Fibroblast of lung (primary cell): ENCODE data around the gene HOXB5. TPM values are rescaled to one million over a fixed set of nuclear protein-coding genes. Genes with fewer than 3 reads are reported as not detected.

Source experiments
- DNase-seq, 2 donors: peaks; one replicate each; pipeline versions ENCODE4 v3.0.0 to v3.0.0-alpha.2; 2010; ENCODE audit warnings: low read depth in 2 of 2
- H2AFZ ChIP-seq: 2 replicates; pipeline ENCODE4 v1.5.1; 2012; ENCODE audit warnings: low read length, control low read depth, inconsistent platforms
- H3K27ac ChIP-seq: 2 replicates; pipeline ENCODE4 v1.5.1; 2011; ENCODE audit warnings: low read length, control low read depth; ENCODE audit not compliant: insufficient read depth
- H3K27me3 ChIP-seq: 2 replicates; pipeline ENCODE4 v1.5.1; 2011; ENCODE audit warnings: mild to moderate bottlenecking, low read length; ENCODE audit not compliant: control insufficient read depth, insufficient read depth
- H3K36me3 ChIP-seq: 2 replicates; pipeline ENCODE4 v1.5.1; 2011; ENCODE audit warnings: low read length; ENCODE audit not compliant: control insufficient read depth, insufficient read depth
- H3K4me1 ChIP-seq: 2 replicates; pipeline ENCODE4 v1.5.1; 2011; ENCODE audit warnings: low read length; ENCODE audit not compliant: control insufficient read depth, insufficient read depth; ENCODE audit errors: extremely low read depth
- H3K4me2 ChIP-seq: 2 replicates; pipeline ENCODE4 v1.5.1; 2011; ENCODE audit warnings: low read length, control low read depth; ENCODE audit not compliant: insufficient read depth; ENCODE audit errors: extremely low read depth
- H3K4me3 ChIP-seq, 4 experiments: fragments of 200-600 bp in 1 of 4; sonication (generic) in 1 of 4; replicated peaks in 1 of 4; 2 replicates each; pipeline ENCODE4 v1.5.1; 2011 to 2016; ENCODE audit warnings: low read length in 4 of 4, low read depth in 3 of 4, mild to moderate bottlenecking in 3 of 4, control low read depth in 2 of 4, inconsistent platforms in 1 of 4, mixed read lengths in 1 of 4; ENCODE audit not compliant: insufficient read depth in 1 of 4; ENCODE audit errors: control extremely low read depth in 1 of 4
- H3K79me2 ChIP-seq: 2 replicates; pipeline ENCODE4 v1.5.1; 2012; ENCODE audit warnings: mild to moderate bottlenecking, low read length, inconsistent platforms; ENCODE audit not compliant: control insufficient read depth, insufficient read depth
- H3K9ac ChIP-seq: 2 replicates; pipeline ENCODE4 v1.5.1; 2011; ENCODE audit warnings: mild to moderate bottlenecking, low read length, control low read depth; ENCODE audit not compliant: insufficient read depth
- H3K9me3 ChIP-seq: 2 replicates; pipeline ENCODE4 v1.5.1; 2012; ENCODE audit warnings: low read depth, low read length; ENCODE audit not compliant: control insufficient read depth, insufficient read depth
- H4K20me1 ChIP-seq: 2 replicates; pipeline ENCODE4 v1.5.1; 2011; ENCODE audit warnings: low read length; ENCODE audit not compliant: control insufficient read depth, insufficient read depth; ENCODE audit errors: extremely low read depth
- CTCF ChIP-seq, 2 donors: IDR thresholded peaks in 1 of 2; conservative IDR thresholded peaks in 1 of 2; 1 replicate in 1 of 2; 2 replicates in 1 of 2; pipeline ENCODE4 v1.5.1; 2011 to 2012; ENCODE audit warnings: low read length in 2 of 2, control low read depth in 1 of 2, inconsistent platforms in 1 of 2, low read depth in 1 of 2, mild to moderate bottlenecking in 1 of 2
- EZH2 ChIP-seq: IDR thresholded peaks from 2 replicates; pipeline ENCODE4 v1.5.1; 2012; ENCODE audit warnings: low read length, control low read depth, mild to moderate bottlenecking; ENCODE audit errors: missing control alignments
- polyA plus RNA-seq, 2 donors: library from polyadenylated mRNA; depleted of rRNA in 1 of 2; stranded (reverse) in 1 of 2; unstranded in 1 of 2; fragments of >200 nt; gene quantifications; 2 replicates each; pipeline ENCODE4 v1.2.1, GENCODE V29; 2011 to 2012; ENCODE audit warnings: missing spikeins in 1 of 2
- total RNA-seq: library from RNA; depleted of rRNA; stranded (reverse); fragments of >200 nt; gene quantifications from 2 replicates; pipeline ENCODE4 v1.2.1, GENCODE V29; 2014

Gene HOXB5
- total and polyA plus RNA-seq, 2 donors (not counting 1 experiment from before 2014, with no cell fraction given): 2.1 to 9.4 TPM

DNA sequence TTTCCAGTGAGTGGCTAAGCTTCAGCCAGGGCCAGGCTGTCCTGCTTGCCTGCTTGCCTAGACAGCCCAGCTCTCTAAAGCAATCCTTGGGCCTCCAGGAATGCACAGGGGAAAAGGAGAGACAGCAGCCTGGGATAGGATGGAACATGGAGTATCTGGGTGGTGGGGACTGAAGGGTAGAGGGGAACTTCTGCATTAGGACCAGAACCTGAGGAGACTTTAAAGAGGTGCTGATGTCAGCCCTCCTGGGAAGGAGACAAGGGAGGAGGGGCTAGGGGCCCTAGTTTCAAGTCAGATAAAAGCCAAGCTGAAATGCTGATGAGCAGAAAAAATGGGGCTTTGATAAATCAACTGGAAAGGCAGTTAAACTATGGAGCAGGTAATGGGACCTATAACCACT is 15.5 kb upstream of the HOXB5 start:
- Histone ChIP-seq H3K9me3 (no peaks in the 10 kb centered on the region), H3K4me2 (no peak overlapping the region), H3K4me3 (peak overlapping the region in 1 of 4 experiments; percentile 80), H3K36me3 (peaks cover 6% of the 10 kb centered on the region), H3K9ac (no peak overlapping the region), H3K4me1 (peaks cover 15% of the 10 kb centered on the region), H3K27me3 (peaks cover 3% of the 10 kb centered on the region), H3K79me2 (peaks cover 24% of the 10 kb centered on the region), H2AFZ (no peak overlapping the region), H4K20me1 (no peaks in the 10 kb centered on the region), H3K27ac (no peak overlapping the region)
- DNase-seq: no peak
- no peak for TF ChIP-seq EZH2

DNA sequence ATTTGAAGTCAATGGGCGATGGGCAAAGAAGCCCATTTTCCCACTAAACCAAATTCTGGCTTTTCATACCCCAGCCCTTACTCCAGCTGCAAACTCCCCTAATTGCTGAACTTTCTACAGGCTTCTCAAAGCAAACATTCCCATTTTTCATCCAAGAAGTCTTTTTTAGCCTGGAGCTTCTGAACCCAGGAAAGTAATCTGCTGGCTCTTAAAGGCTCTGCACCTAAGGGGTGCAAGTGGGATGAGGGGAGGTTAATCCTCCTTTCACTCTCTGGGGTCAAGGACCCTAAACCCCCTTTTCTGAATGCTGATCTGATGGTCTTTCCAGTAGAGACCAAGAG is 14.9 kb upstream of the HOXB5 start:
- H3K9ac ChIP-seq: no peak overlapping the region
- no peak overlapping the region for H3K4me2 ChIP-seq
- H3K36me3 ChIP-seq: peaks cover 6% of the 10 kb centered on the region
- H2AFZ ChIP-seq: no peak overlapping the region
- no peak overlapping the region for H3K27ac ChIP-seq
- peaks cover 15% of the 10 kb centered on the region for H3K4me1 ChIP-seq
- no peaks in the 10 kb centered on the region for H3K9me3 ChIP-seq
- H3K79me2 ChIP-seq: peaks cover 26% of the 10 kb centered on the region
- H3K27me3 ChIP-seq: no peaks in the 10 kb centered on the region
- no peak for TF ChIP-seq EZH2
- TF ChIP-seq CTCF (conservative IDR thresholded peaks at IDR 0.05 in 1 of 2, IDR thresholded peaks at IDR 0.05 in 1 of 2; ENCODE audit: low read depth in 1 of 2, low read length in 2 of 2): no peak
- DNase-seq: no peak
- no peak overlapping the region for H3K4me3 ChIP-seq
- no peaks in the 10 kb centered on the region for H4K20me1 ChIP-seq

GRCh38 chr17:48606892-48607614 is 13.5 kb upstream of the HOXB5 start:
- H3K27me3 ChIP-seq: no peaks in the 10 kb centered on the region
- no peak overlapping the region for H3K4me2 ChIP-seq
- H3K4me1 ChIP-seq: peaks cover 15% of the 10 kb centered on the region
- peaks cover 6% of the 10 kb centered on the region for H3K36me3 ChIP-seq
- no peaks in the 10 kb centered on the region for H4K20me1 ChIP-seq
- H3K27ac ChIP-seq: no peak overlapping the region
- peaks cover 32% of the 10 kb centered on the region for H3K79me2 ChIP-seq
- H2AFZ ChIP-seq: no peak overlapping the region
- no peak overlapping the region for H3K4me3 ChIP-seq
- DNase-seq: no peak
- no peak for TF ChIP-seq CTCF (conservative IDR thresholded peaks at IDR 0.05 in 1 of 2, IDR thresholded peaks at IDR 0.05 in 1 of 2; ENCODE audit: low read depth in 1 of 2, low read length in 2 of 2)
- no peak for TF ChIP-seq EZH2
- H3K9me3 ChIP-seq: no peaks in the 10 kb centered on the region
- H3K9ac ChIP-seq: no peak overlapping the region
